GM12864 (cell line): ENCODE data around the gene SORCS2.

Source experiments
- DNase-seq: peaks from one replicate; pipeline ENCODE4 v3.0.0-alpha.2; 2011; ENCODE audit warnings: low read depth
- H3K4me3 ChIP-seq: 2 replicates; pipeline ENCODE4 v1.5.1; 2011; ENCODE audit warnings: mild to moderate bottlenecking, low read depth, low read length, control low read depth
- TF ChIP-seq, protein P1 (sequence below): IDR thresholded peaks from 2 replicates; pipeline ENCODE4 v1.5.1; 2011; ENCODE audit warnings: low read depth, mild to moderate bottlenecking, moderate library complexity, low read length, control low read depth, inconsistent platforms; ENCODE audit errors: missing control alignments

Gene SORCS2

DNA sequence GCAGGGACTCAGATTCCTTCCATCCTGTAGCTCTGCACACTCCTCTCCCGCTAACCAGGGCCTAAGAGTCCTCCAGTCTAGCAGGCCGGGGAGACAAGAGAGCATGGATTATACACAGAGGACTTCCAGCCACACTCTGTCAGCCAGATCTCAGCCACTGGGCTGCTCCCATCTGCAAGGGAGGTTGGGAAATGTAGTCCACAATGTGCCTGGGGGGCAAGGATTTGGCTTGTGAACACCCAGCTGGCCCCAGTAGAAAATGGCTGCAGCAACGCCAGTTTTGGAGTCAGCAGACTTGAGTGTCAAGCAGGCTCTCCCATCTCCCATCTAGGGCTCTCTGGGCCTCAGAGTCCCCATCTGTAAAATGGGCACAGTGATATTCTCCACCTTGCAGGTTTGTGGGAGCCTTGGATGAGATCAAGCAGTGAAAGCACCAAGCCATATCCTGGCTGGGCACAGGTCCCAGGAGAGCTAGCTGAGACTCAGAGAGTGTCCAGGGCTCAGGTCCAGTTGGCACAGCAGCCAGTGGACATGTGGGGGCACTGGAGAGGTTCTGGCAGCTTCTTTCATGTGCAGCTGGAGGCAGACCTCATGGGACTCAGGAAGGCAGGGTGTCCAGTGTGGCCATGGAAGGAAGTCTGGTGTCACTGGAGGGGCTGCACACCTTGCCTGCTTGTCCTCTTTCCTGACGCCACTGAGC is 227.8 kb downstream of the SORCS2 start:
- DNase-seq, result no peak
- H3K4me3 ChIP-seq, result no peak overlapping the region
- TF ChIP-seq, protein P1, sequence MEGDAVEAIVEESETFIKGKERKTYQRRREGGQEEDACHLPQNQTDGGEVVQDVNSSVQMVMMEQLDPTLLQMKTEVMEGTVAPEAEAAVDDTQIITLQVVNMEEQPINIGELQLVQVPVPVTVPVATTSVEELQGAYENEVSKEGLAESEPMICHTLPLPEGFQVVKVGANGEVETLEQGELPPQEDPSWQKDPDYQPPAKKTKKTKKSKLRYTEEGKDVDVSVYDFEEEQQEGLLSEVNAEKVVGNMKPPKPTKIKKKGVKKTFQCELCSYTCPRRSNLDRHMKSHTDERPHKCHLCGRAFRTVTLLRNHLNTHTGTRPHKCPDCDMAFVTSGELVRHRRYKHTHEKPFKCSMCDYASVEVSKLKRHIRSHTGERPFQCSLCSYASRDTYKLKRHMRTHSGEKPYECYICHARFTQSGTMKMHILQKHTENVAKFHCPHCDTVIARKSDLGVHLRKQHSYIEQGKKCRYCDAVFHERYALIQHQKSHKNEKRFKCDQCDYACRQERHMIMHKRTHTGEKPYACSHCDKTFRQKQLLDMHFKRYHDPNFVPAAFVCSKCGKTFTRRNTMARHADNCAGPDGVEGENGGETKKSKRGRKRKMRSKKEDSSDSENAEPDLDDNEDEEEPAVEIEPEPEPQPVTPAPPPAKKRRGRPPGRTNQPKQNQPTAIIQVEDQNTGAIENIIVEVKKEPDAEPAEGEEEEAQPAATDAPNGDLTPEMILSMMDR, result no peak

DNA sequence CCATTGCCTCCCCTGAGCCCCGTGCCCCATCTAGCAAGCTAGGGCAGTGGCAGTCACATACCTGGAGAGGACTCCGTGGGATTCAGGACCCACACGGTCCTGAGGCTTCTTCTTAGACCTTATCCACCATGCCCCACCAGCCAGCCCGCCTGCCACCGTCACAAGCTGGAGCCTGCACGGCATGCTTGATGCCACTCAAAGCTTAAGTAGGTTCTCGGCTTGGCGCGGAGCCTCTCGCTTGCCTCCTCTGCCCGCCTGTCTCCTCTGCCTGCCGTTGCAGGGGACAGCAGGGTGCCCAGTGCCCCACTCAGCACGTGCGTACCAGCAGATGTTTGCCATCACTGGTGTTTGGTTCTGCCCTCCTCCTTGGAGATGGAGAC is 228.3 kb downstream of the SORCS2 start:
- TF ChIP-seq, protein P1, result no peak
- no peak for DNase-seq
- H3K4me3 ChIP-seq, result no peak overlapping the region

DNA sequence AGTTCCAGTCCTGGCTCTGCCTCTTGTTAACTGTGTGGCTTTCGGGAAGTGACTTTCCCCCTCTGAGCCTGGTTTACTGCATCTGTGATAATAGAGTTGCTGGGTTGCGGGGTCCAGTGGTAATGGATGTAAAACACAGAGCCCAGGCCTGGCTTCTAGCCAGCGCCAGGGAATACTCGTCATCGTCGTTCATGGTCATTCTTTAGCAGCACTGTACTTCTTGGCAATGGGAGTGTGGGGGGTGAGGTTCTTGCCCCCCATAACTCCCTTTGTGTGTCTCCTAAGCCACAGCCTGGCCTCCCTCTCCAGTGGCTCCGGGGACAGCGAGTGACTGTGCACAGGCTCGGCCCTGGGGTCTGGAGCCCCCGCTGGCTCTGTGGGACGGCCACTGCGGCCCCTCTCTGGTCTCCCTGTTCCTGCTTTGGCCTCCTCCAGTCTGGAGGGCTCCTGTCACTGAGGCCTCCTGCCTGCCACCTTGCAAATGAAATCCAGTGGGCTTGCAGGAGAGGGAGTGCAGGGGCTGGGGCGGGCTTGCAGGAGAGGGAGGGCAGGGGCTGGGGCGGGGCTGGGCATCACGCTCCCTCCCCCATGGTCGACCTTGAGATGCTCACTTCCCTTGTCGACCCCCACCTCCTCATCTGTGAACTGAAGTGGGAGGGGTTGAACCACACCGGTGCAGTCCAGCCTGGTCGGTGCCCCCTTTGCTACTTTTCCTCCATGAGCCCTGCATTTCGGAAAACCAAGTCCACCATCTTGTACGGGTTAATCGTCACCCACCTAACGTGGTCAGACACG is 229.2 kb downstream of the SORCS2 start:
- no peak for DNase-seq
- TF ChIP-seq, protein P1, result no peak
- no peak overlapping the region for H3K4me3 ChIP-seq

DNA sequence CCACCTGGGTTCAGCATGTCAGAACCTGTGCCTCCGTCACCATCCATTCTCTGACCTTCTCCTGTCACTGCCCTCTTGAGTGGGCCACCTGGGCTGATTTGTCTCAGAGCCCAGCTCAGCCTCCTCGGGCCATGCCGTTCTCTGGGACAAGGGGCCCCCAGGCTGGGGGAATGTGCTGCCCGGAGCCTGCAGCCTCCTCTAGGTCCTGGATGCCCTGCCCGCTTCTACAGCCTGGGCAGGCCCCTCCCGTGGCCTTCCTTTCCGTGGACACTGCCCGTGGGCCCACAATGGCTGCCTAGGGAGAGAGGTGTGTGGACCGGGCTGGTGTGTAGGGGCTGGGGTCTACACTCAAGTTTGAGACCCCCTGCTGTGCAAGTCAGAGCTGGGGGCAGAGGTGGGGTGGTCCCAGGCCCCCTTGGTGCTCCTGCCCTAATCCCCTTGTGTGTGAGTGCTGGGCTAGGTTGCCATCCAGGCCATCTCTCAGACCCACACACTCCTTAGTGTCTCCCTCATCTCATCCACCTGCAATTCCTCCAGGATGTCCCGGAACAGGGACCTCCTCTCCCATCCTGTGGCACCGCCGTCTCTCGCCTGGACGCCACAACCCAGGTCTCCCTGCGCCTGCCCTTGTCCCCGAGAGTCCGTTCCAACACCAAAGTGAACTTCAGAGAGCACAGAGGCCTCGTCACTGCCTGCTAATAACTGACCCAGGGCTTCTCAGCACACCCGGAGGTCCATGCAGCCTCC is 230.0 kb downstream of the SORCS2 start:
- DNase-seq, result no peak
- TF ChIP-seq, protein P1, result no peak

DNA sequence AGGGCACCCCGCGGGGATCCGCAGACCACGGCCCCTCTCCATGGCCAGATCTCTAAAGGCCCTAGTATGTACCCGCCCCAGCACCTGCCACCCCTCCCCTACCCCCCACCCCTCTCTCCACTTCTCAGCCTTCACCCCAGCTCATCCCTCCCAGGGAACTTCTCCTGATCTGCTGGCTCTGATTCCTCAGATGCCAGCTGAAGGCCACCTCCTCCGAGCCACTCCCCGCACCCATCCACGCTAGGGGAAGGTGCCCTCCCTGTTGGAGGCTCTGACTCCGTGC is 230.5 kb downstream of the SORCS2 start:
- no peak overlapping the region for H3K4me3 ChIP-seq
- no peak for DNase-seq
- TF ChIP-seq, protein P1, result no peak

More for the DNA sequence above, 230.0 kb downstream of the SORCS2 start:
- no peak overlapping the region for H3K4me3 ChIP-seq

DNA sequence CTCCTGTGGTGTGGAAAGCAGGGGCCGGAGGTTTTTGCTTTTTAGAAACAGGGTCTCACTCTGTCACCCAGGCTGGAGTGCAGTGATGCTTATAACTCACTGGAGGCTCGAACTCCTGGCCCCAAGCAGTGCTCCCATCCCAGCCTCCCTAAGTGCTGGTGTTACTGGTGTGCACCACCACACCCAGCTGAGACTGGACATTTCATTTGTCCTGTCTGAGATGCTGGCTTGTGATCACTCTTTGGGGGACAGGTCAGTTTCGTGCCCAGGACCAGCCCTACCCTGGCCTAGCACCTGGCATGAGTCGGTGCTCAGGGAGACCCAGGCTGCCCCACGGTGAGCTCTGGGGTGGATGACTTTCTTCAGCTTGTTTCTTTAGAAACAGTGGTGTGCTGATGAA is 231.1 kb downstream of the SORCS2 start:
- no peak for DNase-seq
- no peak overlapping the region for H3K4me3 ChIP-seq
- TF ChIP-seq, protein P1, result no peak
